DOHH2 (cell line): Measurements from ENCODE around the gene TPM2.

Source experiments
- H3F3A ChIP-seq: fragments of 200-600 bp; sonication (generic), shearing (Covaris generic); 2 replicates; pipeline ENCODE4 v1.6.0; 2016; ENCODE audit warnings: antibody characterized with exemption, mild to moderate bottlenecking; ENCODE audit not compliant: control insufficient read depth, insufficient read depth
- H3K27ac ChIP-seq: fragments of 200-600 bp; sonication (generic); 2 replicates; pipeline ENCODE4 v1.5.1; 2014; ENCODE audit warnings: low read depth, mild to moderate bottlenecking, low read length, moderate library complexity
- H3K27me3 ChIP-seq: fragments of 200-600 bp; sonication (generic); 2 replicates; pipeline ENCODE4 v1.6.1; 2014; ENCODE audit warnings: mild to moderate bottlenecking, low read length, mixed read lengths; ENCODE audit not compliant: control insufficient read depth
- H3K36me3 ChIP-seq: fragments of 200-600 bp; sonication (generic); 2 replicates; pipeline ENCODE4 v1.6.1; 2014; ENCODE audit warnings: mild to moderate bottlenecking, low read length, moderate library complexity, mixed read lengths; ENCODE audit not compliant: control insufficient read depth
- H3K4me1 ChIP-seq: fragments of 200-600 bp; sonication (generic); 2 replicates; pipeline ENCODE4 v1.6.1; 2014; ENCODE audit warnings: mild to moderate bottlenecking, low read length, mixed read lengths; ENCODE audit not compliant: control insufficient read depth
- H3K4me2 ChIP-seq: fragments of 200-600 bp; sonication (generic); 2 replicates; pipeline ENCODE4 v1.6.0; 2014; ENCODE audit warnings: mild to moderate bottlenecking, low read length, moderate library complexity
- H3K4me3 ChIP-seq: fragments of 200-600 bp; sonication (generic); 2 replicates; pipeline ENCODE4 v1.5.1; 2014; ENCODE audit warnings: mild to moderate bottlenecking, low read length, mixed read lengths
- H3K79me2 ChIP-seq: fragments of 200-600 bp; sonication (generic); 2 replicates; pipeline ENCODE4 v1.6.1; 2014; ENCODE audit warnings: mild to moderate bottlenecking, low read length, mixed read lengths; ENCODE audit not compliant: control insufficient read depth
- H3K9me2 ChIP-seq: fragments of 200-600 bp; sonication (generic); replicated peaks from 2 replicates; pipeline ENCODE4 v1.6.1; 2014; ENCODE audit warnings: mild to moderate bottlenecking, low read length, mixed read lengths; ENCODE audit not compliant: control insufficient read depth
- H3K9me3 ChIP-seq: fragments of 200-600 bp; sonication (generic); 2 replicates; pipeline ENCODE4 v1.6.1; 2014; ENCODE audit warnings: antibody characterized with exemption, low read length, mixed read lengths; ENCODE audit not compliant: control insufficient read depth, insufficient read depth
- H4K20me1 ChIP-seq: fragments of 200-600 bp; sonication (generic); 2 replicates; pipeline ENCODE4 v1.6.0; 2014; ENCODE audit warnings: low read depth, mild to moderate bottlenecking, antibody characterized with exemption, low read length, moderate library complexity; ENCODE audit not compliant: control insufficient read depth, insufficient read depth
- CTCF ChIP-seq: fragments of 200-600 bp; sonication (generic); IDR thresholded peaks from one replicate; pipeline ENCODE4 v1.5.1; 2014; ENCODE audit warnings: antibody characterized with exemption, mild to moderate bottlenecking, low read depth, low read length; ENCODE audit not compliant: poor library complexity, severe bottlenecking
- EZH2phosphoT487 ChIP-seq: fragments of 200-600 bp; sonication (generic); IDR thresholded peaks from 2 replicates; pipeline ENCODE4 v1.6.1; 2017; ENCODE audit warnings: borderline replicate concordance, mild to moderate bottlenecking, antibody characterized with exemption, low read length, moderate library complexity, mixed read lengths

TPM2 gene

DNA sequence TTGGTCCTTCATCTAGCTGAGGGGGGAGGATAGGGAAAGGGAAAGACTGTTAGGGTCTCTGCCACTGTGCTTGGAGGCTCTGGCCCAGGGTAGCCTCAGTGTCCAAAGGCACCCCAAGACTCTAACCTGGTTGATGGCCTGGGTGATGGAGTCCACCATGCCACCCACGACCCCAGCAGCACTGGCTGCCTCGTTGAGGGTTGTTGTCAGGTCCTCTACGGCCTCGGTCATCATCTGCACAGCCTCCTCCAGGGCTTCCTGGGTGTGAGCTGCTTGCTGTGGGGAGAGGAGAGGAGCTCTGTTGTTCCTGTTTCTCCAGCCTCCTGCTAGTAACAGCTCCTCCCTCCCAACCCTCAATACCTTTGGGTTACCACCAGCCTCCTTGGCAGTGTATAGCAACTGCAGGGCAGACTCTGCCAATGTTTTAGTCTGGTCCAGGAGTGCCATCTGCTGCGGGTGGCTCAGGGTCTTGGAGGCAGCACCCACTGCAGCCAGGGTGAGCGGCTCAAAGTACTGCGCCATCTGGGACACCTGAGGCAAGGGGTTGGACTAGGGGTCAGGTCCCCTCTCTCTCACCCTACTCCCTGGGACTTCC, 16.2 kb upstream of the TPM2 start:
- no peaks in the 10 kb centered on the region for H3K9me2 ChIP-seq
- no peaks in the 10 kb centered on the region for H3K27me3 ChIP-seq
- H3K4me1 ChIP-seq: no peaks in the 10 kb centered on the region
- TF ChIP-seq CTCF: no peak
- TF ChIP-seq EZH2phosphoT487: no peak
- H3K36me3 ChIP-seq: peaks cover 89% of the 10 kb centered on the region
- H3K9me3 ChIP-seq: no peaks in the 10 kb centered on the region
- no peaks in the 10 kb centered on the region for H3K79me2 ChIP-seq
- H3K4me3 ChIP-seq: no peak overlapping the region
- no peak overlapping the region for H3K4me2 ChIP-seq
- no peak overlapping the region for H3K27ac ChIP-seq
- no peaks in the 10 kb centered on the region for H3F3A ChIP-seq
- H4K20me1 ChIP-seq: no peaks in the 10 kb centered on the region

DNA sequence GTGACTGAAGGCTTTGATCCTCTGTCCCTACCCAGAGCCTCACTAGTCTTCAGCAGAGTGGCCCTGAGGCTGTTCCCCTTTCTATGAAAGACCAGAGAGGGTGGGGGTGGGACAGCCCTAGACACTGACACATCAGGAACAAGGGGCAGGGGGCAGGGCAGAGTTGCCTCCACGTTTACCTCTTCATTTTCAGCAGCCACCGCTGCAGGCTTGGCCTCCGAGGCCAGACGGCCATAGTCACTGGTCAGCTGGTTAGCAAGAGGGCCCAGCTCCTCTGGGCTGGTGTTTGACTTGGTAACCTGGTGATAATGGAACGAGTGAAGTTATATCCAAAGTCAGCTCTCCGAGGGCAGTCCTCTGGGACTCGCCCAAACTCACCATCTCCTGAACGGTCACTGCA, 15.6 kb upstream of the TPM2 start:
- Histone ChIP-seq H3K4me2 (no peak overlapping the region), H3K4me3 (no peak overlapping the region), H3K27ac (no peak overlapping the region), H3F3A (no peaks in the 10 kb centered on the region), H3K4me1 (no peaks in the 10 kb centered on the region), H3K79me2 (no peaks in the 10 kb centered on the region), H3K9me2 (no peaks in the 10 kb centered on the region), H4K20me1 (no peaks in the 10 kb centered on the region), H3K9me3 (no peaks in the 10 kb centered on the region), H3K36me3 (peaks cover 89% of the 10 kb centered on the region), H3K27me3 (no peaks in the 10 kb centered on the region)
- TF ChIP-seq CTCF: no peak
- no peak for TF ChIP-seq EZH2phosphoT487

- no peaks in the 10 kb centered on the region for H3K79me2 ChIP-seq
Observed at GRCh38 chr9:35703906-35704672, 14.4 kb upstream of the TPM2 start.

More at GRCh38 chr9:35703906-35704672, 14.4 kb upstream of the TPM2 start:
- H3K4me1 ChIP-seq: no peaks in the 10 kb centered on the region
- TF ChIP-seq CTCF (no peak), EZH2phosphoT487 (no peak)
- no peaks in the 10 kb centered on the region for H3F3A ChIP-seq
- peaks cover 96% of the 10 kb centered on the region for H3K36me3 ChIP-seq
- H3K9me2 ChIP-seq: no peaks in the 10 kb centered on the region
- no peaks in the 10 kb centered on the region for H3K9me3 ChIP-seq
- H3K4me2 ChIP-seq: no peak overlapping the region
- no peaks in the 10 kb centered on the region for H3K27me3 ChIP-seq
- no peak overlapping the region for H3K27ac ChIP-seq
- no peak overlapping the region for H3K4me3 ChIP-seq
- H4K20me1 ChIP-seq: no peaks in the 10 kb centered on the region
